ENCODE data around the gene CTNNA3.

The CTNNA3 gene

DNA sequence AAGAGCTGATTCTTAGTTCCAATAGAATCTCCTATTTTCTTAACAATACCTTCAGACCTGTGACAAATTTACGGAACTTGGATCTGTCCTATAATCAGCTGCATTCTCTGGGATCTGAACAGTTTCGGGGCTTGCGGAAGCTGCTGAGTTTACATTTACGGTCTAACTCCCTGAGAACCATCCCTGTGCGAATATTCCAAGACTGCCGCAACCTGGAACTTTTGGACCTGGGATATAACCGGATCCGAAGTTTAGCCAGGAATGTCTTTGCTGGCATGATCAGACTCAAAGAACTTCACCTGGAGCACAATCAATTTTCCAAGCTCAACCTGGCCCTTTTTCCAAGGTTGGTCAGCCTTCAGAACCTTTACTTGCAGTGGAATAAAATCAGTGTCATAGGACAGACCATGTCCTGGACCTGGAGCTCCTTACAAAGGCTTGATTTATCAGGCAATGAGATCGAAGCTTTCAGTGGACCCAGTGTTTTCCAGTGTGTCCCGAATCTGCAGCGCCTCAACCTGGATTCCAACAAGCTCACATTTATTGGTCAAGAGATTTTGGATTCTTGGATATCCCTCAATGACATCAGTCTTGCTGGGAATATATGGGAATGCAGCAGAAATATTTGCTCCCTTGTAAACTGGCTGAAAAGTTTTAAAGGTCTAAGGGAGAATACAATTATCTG is 768.6 kb downstream of the CTNNA3 start:
- DNase-seq, result no peak

- DNase-seq, result no peak
These were observed 769.2 kb downstream of the CTNNA3 start for GRCh38 chr10:66926841-66927240.

DNA sequence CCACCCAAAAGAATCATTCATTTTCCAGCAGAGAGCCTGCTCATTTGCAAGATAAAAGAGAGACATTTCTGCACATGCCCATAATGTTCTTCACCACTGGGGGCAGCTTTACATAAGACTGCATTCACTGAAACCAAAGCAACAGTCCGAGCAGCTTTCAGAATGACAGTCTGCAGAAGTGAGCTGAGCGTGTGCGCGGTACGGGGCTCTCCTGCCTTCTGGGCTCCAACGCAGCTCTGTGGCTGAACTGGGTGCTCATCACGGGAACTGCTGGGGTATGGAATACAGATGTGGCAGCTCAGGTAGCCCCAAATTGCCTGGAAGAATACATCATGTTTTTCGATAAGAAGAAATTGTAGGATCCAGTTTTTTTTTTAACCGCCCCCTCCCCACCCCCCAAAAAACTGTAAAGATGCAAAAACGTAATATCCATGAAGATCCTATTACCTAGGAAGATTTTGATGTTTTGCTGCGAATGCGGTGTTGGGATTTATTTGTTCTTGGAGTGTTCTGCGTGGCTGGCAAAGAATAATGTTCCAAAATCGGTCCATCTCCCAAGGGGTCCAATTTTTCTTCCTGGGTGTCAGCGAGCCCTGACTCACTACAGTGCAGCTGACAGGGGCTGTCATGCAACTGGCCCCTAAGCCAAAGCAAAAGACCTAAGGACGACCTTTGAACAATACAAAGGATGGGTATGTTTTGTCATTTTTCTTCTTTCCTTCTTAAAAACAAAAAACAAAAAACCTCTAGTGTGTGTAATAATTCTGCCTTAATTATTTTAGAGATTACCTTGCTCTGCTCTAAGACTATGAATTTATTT is 769.9 kb downstream of the CTNNA3 start, which contains the start of gene LRRTM3:
Gene LRRTM3, plus strand, starts transcription at position 141 of the 820 bp plus-strand sequence.
- no peak for DNase-seq

DNA sequence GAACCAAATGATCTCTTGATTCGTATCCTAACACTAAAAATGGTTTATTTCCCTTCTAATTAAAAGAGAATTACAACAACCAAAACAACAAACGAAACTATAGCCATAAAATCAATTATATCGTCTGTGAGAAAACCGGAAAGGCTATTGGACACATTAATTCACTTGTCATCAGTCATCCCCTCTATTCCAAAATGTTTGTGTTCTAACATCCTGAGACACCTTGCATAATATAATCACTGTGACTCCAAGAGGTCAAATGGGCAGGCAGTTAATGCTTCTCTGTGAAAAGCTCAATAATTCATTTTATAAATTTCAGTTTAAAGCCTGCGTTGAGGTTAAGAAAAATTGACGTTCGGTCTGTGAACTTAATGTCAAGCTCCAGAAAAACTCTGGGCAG is 770.6 kb downstream of the CTNNA3 start:
- DNase-seq, result no peak

- no peak for DNase-seq
These were observed 771.2 kb downstream of the CTNNA3 start for GRCh38 chr10:66924674-66925345.

- no peak for DNase-seq
These were observed 776.7 kb downstream of the CTNNA3 start for GRCh38 chr10:66919248-66919647.

GRCh38 chr10:66917104-66917503 is 778.9 kb downstream of the CTNNA3 start:
- DNase-seq, result no peak

DNA sequence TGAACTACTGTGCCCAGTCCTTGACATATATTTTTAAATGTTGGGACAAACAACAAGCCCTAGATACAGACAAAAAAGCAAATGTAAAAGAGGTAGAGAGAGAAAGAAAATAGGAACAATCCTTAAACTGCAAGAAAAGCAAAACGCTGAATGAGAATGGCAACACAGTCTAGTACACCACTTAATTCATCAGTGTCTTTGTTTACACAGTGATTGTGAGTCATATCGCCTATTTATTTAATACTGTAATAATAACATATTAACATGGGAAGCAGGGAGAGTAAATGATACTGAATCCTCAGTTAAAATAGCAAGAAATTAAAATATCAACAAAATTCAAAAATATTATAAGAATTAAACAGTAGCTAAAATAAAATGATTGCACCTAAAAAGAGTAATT is 780.0 kb downstream of the CTNNA3 start:
- DNase-seq, result no peak

GRCh38 chr10:66910671-66911070 is 785.3 kb downstream of the CTNNA3 start:
- no peak for DNase-seq

DNA sequence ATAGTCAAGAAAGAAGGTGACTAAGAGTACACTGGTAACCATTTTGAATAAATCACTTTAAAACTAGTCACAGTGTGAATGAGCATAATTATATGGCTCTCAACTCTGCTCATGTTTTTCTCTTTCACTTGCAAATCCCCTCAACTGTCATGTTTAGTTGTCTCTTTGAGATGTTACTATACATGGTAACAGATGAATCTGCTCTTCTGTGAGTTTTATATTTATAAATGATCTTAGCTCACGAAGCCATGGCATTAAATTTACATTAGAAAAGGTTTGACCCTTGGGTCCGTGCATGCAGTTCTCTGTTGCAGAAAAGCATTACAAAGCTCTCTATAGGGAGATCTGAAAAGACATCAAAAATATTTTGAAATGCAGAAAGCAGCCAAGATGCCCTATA is 803.1 kb downstream of the CTNNA3 start:
- no peak for DNase-seq

DNA sequence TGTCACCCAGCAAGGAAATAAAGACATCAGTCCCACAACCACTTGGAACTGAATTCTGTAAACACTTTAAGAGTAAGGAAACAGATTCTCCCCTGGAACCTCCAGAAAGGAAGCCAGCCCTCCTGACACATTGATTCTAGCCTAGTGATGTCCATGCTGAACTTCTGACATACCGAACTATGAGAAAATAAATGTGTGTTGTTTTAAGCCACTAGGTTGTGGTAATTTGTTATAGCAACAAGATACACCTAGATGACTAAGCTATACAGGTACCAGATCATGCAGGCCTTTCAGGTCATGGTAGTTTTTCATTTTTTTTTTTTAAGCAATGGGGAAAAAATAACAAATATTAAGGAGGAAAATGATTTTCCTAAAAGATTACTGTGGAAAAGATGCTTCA is 807.8 kb downstream of the CTNNA3 start:
- DNase-seq, result no peak

DNA sequence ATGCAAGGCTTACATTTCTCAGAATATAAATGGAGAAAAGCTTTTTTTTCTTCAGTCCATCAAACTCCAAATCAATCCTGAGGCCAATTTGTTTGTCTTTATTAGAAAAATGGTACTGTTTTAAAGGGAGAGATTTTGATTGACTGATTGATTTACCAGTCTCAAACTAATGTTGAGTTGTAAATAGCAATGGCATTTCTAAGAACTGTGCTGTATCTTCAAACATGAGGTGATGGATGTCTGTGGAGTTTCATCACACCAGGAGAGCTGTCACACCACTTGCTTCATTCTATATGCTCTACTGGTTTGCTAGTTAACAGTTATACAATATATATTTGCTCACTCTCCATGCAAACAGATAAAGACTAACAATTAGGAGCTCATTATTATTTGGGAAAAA is 809.1 kb downstream of the CTNNA3 start:
- DNase-seq, result no peak

- DNase-seq, result no peak
These were observed 813.7 kb downstream of the CTNNA3 start for GRCh38 chr10:66882271-66882670.

DNA sequence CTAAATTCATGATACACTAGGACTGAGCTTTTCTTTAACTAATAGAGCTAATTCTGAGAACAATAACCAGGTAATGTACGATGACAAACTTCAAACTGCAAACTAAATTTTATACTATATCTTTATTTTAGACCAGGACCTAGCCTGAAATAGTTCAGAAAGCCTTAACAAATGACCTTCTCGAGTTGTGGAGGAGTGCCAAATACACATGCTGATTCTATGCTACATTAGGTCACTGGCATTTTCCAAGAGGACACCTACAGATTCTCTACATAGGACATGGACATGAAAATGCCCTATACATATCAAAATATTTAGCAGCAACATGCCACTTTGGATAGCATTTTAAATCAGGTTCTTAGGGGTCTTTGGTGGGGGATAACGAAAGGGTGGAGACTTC is 814.2 kb downstream of the CTNNA3 start:
- DNase-seq, result no peak

- DNase-seq, result no peak
These were observed 815.2 kb downstream of the CTNNA3 start for GRCh38 chr10:66880826-66881225.

- DNase-seq, result no peak
These were observed 815.7 kb downstream of the CTNNA3 start for GRCh38 chr10:66880292-66880691.

GRCh38 chr10:66877361-66877760 is 818.6 kb downstream of the CTNNA3 start:
- DNase-seq, result no peak

DNA sequence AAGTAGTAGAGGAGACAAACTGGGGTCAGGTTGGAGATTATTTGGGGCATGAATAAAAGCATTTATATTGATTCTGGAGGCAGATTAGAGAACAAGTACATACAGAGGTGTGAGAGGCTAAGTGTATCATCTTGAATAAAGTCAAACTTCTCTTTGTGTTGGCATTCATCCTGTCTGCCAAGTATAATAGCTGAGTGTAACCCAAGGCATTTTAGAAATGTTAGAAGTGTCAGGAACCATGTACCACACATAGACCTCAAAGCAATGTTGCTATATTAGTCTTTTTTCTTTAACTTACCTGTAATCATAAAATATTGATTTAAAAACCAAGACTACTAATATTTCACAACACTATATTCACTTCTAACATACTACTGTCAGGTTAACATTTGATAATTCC is 826.4 kb downstream of the CTNNA3 start:
- DNase-seq, result no peak

- DNase-seq, result no peak
These were observed 833.2 kb downstream of the CTNNA3 start for GRCh38 chr10:66862687-66863258.

- DNase-seq, result no peak
These were observed 835.5 kb downstream of the CTNNA3 start for GRCh38 chr10:66860376-66860945.

DNA sequence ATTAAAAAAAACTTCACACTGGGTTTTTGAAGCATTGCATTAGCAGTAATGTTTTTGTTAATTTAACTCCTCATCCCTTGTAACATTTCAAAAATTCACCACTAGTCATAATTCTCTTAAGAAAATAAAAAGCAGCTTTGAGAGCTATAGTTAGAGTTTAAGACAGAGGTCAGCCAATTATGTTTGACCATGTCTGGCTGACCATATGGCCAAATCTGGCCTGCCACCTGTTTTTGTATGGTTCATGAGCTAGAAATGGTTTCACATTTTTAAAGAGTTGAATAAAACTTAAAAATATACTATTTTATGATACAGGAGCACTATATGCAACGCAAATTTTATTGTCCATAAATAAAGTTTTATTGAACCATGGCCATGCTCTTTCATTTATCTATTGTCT is 843.2 kb downstream of the CTNNA3 start:
- DNase-seq, result no peak

DNA sequence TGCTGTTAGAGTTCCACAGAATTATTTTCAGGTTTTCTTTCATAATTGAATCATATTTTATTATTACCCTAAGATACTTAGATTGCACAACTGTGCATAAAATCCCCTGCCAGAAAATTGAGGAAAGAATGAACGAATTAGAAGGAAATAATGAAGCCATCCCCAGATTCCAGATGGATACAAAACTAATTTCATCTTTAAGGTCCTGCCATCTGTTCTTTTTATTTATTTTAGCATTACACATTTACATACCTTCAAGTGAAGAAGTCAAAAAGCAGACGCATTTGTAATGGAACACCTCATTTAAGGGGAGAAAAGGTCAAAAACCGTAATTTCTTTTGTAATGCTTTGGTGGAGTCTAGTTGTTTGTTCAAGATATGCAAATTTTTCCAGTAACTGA is 847.1 kb downstream of the CTNNA3 start:
- DNase-seq, result no peak
